GM19395 (cell line): ENCODE results near the gene CRELD1.
"Not testable (repeated sequence)": the region's sequence is repeated elsewhere in the genome, so short reads cannot be mapped to it uniquely, and the experiment has no call there.

Source experiments
- ATAC-seq: cut with Tn5 transposase; IDR thresholded peaks from one replicate; pipeline ENCODE4 v1.9.1; 2021; ENCODE audit warnings: mild to moderate bottlenecking, moderate library complexity; ENCODE audit not compliant: unreplicated experiment

The CRELD1 gene

GRCh38 chr3:9933561-9934234 lies at the start of gene CRELD1:
Gene CRELD1 (plus strand): TSS chr3:9933834. CDS start chr3:9934439, 605 bp downstream.
- ATAC-seq: peak; percentile 88

GRCh38 chr3:9884555-9885165 lies 49.0 kb upstream of the CRELD1 start:
- ATAC-seq: no peak

- ATAC-seq: no peak
These were observed 47.3 kb upstream of the CRELD1 start for GRCh38 chr3:9886328-9886727.

- ATAC-seq: no peak
These were observed 46.2 kb upstream of the CRELD1 start for GRCh38 chr3:9887480-9887879.

- no peak for ATAC-seq
These were observed 45.1 kb upstream of the CRELD1 start for GRCh38 chr3:9888540-9888939.

- no peak for ATAC-seq
These were observed 44.2 kb upstream of the CRELD1 start for GRCh38 chr3:9889405-9889804.

GRCh38 chr3:9890249-9891071 lies 43.2 kb upstream of the CRELD1 start, which contains the start of gene JAGN1:
Gene JAGN1 (plus strand): TSS chr3:9890610. CDS start chr3:9890723, 113 bp downstream.
- peak; percentile 81 for ATAC-seq

- ATAC-seq: peak; percentile 4
These were observed 42.5 kb upstream of the CRELD1 start for GRCh38 chr3:9891072-9891622.

GRCh38 chr3:9893739-9894138 lies 39.9 kb upstream of the CRELD1 start:
- no peak for ATAC-seq

- not testable (repeated sequence) for ATAC-seq
These were observed 37.9 kb upstream of the CRELD1 start for GRCh38 chr3:9895715-9896114.

- ATAC-seq: not testable (repeated sequence)
These were observed 36.8 kb upstream of the CRELD1 start for GRCh38 chr3:9896755-9897407.

- ATAC-seq: peak; percentile 64
These were observed 35.9 kb upstream of the CRELD1 start for GRCh38 chr3:9897408-9898372.

- no peak for ATAC-seq
These were observed 35.0 kb upstream of the CRELD1 start for GRCh38 chr3:9898467-9899241.

- no peak for ATAC-seq
These were observed 34.3 kb upstream of the CRELD1 start for GRCh38 chr3:9899289-9899791.

GRCh38 chr3:9900965-9901415 lies 32.6 kb upstream of the CRELD1 start:
- not testable (repeated sequence) for ATAC-seq

GRCh38 chr3:9901967-9902366 lies 31.7 kb upstream of the CRELD1 start:
- no peak for ATAC-seq

GRCh38 chr3:9902372-9903237 lies 31.0 kb upstream of the CRELD1 start, which contains the start of gene IL17RE:
Gene IL17RE (plus strand): TSS chr3:9902848. CDS start chr3:9902933, 85 bp downstream.
- no peak for ATAC-seq

- ATAC-seq: no peak
These were observed 30.4 kb upstream of the CRELD1 start for GRCh38 chr3:9903238-9903624.
